HEK293 (cell line): ENCODE measurements around the gene SKI.

Experiments used
- TF ChIP-seq, protein P1 (sequence below): sonication (generic); formaldehyde crosslinking; IDR thresholded peaks from 2 replicates; pipeline ENCODE4 v1.8.1; 2022; ENCODE audit warnings: mild to moderate bottlenecking, moderate library complexity, missing genetic modification reagents
- TF ChIP-seq, protein P2 (sequence below): fragments of 450-650 bp; formaldehyde crosslinking; IDR thresholded peaks from 2 replicates; pipeline ENCODE4 v1.5.1; 2016; ENCODE audit warnings: missing biosample characterization, missing genetic modification characterization

DNA sequence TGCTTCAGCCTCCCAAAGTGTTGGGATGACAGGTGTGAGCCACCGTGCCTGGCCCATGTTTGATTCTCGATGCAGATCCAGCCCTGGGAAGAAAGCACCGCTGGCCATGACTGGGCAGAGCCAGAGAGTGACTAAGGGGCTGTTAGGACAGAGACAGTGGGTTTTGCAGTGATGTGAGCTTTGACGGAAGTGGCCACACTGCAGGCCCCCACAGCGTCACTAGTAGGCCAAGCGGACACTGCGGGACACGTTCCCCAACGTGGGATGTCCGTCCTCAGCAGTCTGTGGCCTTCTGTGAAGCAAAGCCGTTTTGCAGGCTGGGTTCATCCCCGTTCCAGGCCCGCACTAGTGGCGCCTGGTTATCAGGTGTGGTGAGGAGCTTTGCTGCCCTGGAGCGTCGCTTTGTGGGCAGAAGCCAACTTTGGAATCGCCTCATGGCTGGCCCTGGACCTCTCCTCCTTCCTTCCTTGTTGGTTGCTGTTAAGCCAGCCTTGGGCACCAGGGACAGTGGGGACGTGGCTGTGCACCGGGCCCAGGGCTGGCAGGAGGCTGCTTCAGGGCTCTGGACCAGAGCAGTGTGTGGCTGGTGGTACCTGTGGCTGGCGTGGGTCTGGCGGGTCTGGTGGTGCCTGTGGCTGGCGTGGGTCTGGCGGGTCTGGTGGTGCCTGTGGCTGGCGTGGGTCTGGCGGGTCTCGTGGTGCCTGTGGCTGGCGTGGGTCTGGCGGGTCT is 41.2 kb downstream of the SKI start:
- TF ChIP-seq, protein P1, sequence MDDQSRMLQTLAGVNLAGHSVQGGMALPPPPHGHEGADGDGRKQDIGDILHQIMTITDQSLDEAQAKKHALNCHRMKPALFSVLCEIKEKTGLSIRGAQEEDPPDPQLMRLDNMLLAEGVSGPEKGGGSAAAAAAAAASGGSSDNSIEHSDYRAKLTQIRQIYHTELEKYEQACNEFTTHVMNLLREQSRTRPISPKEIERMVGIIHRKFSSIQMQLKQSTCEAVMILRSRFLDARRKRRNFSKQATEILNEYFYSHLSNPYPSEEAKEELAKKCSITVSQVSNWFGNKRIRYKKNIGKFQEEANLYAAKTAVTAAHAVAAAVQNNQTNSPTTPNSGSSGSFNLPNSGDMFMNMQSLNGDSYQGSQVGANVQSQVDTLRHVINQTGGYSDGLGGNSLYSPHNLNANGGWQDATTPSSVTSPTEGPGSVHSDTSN (CRISPR knock-in tag) = no peak
- TF ChIP-seq, protein P2, sequence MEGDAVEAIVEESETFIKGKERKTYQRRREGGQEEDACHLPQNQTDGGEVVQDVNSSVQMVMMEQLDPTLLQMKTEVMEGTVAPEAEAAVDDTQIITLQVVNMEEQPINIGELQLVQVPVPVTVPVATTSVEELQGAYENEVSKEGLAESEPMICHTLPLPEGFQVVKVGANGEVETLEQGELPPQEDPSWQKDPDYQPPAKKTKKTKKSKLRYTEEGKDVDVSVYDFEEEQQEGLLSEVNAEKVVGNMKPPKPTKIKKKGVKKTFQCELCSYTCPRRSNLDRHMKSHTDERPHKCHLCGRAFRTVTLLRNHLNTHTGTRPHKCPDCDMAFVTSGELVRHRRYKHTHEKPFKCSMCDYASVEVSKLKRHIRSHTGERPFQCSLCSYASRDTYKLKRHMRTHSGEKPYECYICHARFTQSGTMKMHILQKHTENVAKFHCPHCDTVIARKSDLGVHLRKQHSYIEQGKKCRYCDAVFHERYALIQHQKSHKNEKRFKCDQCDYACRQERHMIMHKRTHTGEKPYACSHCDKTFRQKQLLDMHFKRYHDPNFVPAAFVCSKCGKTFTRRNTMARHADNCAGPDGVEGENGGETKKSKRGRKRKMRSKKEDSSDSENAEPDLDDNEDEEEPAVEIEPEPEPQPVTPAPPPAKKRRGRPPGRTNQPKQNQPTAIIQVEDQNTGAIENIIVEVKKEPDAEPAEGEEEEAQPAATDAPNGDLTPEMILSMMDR = no peak
